DND-41 (cell line): Measurements from ENCODE around the gene TSPAN8.

Experiments
- EZH2 ChIP-seq: IDR thresholded peaks from 3 replicates; pipeline ENCODE4 v1.6.1; 2012; ENCODE audit warnings: borderline replicate concordance, low read depth, mild to moderate bottlenecking, moderate library complexity, low read length, inconsistent platforms; ENCODE audit not compliant: severe bottlenecking
- TF ChIP-seq, protein P1 (sequence below): IDR thresholded peaks from 2 replicates; pipeline ENCODE4 v1.5.1; 2012; ENCODE audit warnings: borderline replicate concordance, low read length, moderate library complexity, mild to moderate bottlenecking; ENCODE audit not compliant: poor library complexity, severe bottlenecking; ENCODE audit errors: extremely low read depth

DNA sequence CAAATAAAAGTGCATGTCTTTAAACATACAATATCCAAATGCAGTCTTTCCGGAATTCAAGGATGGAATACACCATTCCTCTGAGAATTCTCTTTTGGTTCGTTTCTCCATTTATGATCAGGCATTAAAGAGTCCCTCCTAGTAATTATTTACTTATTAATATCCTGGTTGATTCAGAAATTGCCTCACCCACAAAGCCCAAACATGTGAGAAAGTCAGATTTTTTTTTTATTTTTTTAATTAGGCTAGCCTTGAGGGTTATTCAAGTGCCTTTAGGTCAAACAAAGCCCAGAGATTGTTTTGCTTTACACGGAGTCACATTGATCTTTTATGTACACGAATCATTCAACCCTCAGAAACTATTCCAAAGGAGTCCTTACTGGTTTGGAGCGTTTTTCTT is 6.4 kb upstream of the TSPAN8 start:
- TF ChIP-seq, protein P1, sequence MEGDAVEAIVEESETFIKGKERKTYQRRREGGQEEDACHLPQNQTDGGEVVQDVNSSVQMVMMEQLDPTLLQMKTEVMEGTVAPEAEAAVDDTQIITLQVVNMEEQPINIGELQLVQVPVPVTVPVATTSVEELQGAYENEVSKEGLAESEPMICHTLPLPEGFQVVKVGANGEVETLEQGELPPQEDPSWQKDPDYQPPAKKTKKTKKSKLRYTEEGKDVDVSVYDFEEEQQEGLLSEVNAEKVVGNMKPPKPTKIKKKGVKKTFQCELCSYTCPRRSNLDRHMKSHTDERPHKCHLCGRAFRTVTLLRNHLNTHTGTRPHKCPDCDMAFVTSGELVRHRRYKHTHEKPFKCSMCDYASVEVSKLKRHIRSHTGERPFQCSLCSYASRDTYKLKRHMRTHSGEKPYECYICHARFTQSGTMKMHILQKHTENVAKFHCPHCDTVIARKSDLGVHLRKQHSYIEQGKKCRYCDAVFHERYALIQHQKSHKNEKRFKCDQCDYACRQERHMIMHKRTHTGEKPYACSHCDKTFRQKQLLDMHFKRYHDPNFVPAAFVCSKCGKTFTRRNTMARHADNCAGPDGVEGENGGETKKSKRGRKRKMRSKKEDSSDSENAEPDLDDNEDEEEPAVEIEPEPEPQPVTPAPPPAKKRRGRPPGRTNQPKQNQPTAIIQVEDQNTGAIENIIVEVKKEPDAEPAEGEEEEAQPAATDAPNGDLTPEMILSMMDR = no peak
- TF ChIP-seq EZH2 = no peak
